ENCODE data around the gene PLTP. TPM values are rescaled to one million over a fixed set of nuclear protein-coding genes. Genes with fewer than 3 reads are reported as not detected.

The PLTP gene
- total and polyA plus RNA-seq, 2 of the 13 experiments (the other 11 are each of a cell fraction or from before 2014, with no cell fraction given), result 16.9 to 28.6 TPM

DNA sequence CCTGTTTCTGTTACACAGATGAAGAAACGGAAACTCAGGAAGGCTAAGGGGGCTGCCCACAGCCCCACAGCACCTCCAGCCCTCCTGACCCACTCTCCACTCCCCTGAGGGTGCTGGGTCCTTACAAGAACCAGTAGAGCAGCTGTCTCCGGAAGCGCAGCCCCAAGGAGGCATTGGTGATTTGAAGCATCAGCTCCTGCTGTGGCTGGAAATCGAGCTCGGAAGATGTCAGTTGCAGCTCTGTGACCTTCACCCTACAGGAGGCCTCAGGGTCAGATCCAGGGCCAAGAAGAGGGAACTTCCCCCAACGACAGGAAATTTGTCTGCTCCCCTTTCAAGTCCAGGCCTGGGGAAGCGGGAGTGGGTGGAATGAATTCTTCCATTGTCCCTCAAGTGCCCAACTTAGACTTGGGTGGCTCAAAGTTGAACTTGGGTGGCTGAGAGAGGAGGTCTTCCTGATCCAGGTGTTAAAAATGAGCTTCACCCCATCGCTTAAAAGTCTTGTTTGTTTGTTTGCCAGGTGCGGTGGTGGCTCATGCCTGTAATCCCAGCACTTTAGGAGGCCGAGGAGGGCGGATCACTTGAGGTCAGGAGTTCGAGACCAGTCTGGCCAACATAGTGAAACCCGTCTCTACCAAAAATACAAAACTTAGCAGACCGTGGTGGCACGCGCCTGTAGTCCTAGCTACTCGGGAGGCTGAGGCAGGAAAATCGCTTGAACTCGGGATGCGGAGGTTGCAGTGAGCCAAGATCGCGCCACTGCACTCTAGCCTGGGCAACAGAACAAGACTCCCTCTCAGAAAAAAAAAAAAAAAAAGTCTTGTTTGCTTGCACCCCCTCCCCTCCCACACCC is 1.9 kb downstream of the PLTP start (continued):
- TF ChIP-seq KDM2A (CRISPR knock-in tag; IDR thresholded peaks at IDR 0.05; ENCODE audit: borderline replicate concordance, low read depth), result no peak; the same call in 1 of the 2 replicates
- no peak for TF ChIP-seq E2F5 (CRISPR knock-in tag; conservative IDR thresholded peaks at IDR 0.05)
- no peak; the same call in 1 of the 2 replicates for TF ChIP-seq MIXL1 (CRISPR knock-in tag; IDR thresholded peaks at IDR 0.05)
- TF ChIP-seq ZNF512B (CRISPR knock-in tag; IDR thresholded peaks at IDR 0.05; ENCODE audit: borderline replicate concordance), result 0 out of 2 replicates have a peak, but pooled peaks have one; percentile 70
- TF ChIP-seq ZNF510 (CRISPR knock-in tag; IDR thresholded peaks at IDR 0.05; ENCODE audit: low read depth), result no peak; the same call in 1 of the 2 replicates
- TF ChIP-seq TCF7L2 (IDR thresholded peaks at IDR 0.05; ENCODE audit: low read depth, low read length), result no peak
- TF ChIP-seq SP5 (CRISPR knock-in tag; IDR thresholded peaks at IDR 0.05; ENCODE audit: borderline replicate concordance, low read depth), result no peak
- no peak for TF ChIP-seq ASH2L (IDR thresholded peaks at IDR 0.05; ENCODE audit: insufficient read length, low read depth, low read length)
- TF ChIP-seq ZKSCAN5 (CRISPR knock-in tag; IDR thresholded peaks at IDR 0.05), result no peak
- peak; percentile 96 for TF ChIP-seq RARA (CRISPR knock-in tag; IDR thresholded peaks at IDR 0.05)
- TF ChIP-seq, protein P1, sequence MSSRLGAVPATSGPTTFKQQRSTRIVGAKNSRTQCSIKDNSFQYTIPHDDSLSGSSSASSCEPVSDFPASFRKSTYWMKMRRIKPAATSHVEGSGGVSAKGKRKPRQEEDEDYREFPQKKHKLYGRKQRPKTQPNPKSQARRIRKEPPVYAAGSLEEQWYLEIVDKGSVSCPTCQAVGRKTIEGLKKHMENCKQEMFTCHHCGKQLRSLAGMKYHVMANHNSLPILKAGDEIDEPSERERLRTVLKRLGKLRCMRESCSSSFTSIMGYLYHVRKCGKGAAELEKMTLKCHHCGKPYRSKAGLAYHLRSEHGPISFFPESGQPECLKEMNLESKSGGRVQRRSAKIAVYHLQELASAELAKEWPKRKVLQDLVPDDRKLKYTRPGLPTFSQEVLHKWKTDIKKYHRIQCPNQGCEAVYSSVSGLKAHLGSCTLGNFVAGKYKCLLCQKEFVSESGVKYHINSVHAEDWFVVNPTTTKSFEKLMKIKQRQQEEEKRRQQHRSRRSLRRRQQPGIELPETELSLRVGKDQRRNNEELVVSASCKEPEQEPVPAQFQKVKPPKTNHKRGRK (CRISPR knock-in tag; IDR thresholded peaks at IDR 0.05), result no peak
- peak; percentile 44; the same call in 1 of the 2 replicates for TF ChIP-seq ZMYM3 (CRISPR knock-in tag; IDR thresholded peaks at IDR 0.05)
- TF ChIP-seq ATF7 (IDR thresholded peaks at IDR 0.05), result no peak
- no peak for TF ChIP-seq ATF7 (CRISPR knock-in tag; IDR thresholded peaks at IDR 0.05)
- no peak for TF ChIP-seq RAD51 (IDR thresholded peaks at IDR 0.05; ENCODE audit: borderline replicate concordance)
- TF ChIP-seq ZNF841 (CRISPR knock-in tag; IDR thresholded peaks at IDR 0.05; ENCODE audit: borderline replicate concordance), result no peak
- TF ChIP-seq GTF3A (CRISPR knock-in tag; conservative IDR thresholded peaks at IDR 0.05), result peak; percentile 51; the same call in 1 of the 2 replicates
- TF ChIP-seq, protein P2, sequence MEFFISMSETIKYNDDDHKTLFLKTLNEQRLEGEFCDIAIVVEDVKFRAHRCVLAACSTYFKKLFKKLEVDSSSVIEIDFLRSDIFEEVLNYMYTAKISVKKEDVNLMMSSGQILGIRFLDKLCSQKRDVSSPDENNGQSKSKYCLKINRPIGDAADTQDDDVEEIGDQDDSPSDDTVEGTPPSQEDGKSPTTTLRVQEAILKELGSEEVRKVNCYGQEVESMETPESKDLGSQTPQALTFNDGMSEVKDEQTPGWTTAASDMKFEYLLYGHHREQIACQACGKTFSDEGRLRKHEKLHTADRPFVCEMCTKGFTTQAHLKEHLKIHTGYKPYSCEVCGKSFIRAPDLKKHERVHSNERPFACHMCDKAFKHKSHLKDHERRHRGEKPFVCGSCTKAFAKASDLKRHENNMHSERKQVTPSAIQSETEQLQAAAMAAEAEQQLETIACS (CRISPR knock-in tag; IDR thresholded peaks at IDR 0.05), result no peak
- TF ChIP-seq ZNF660 (CRISPR knock-in tag; IDR thresholded peaks at IDR 0.05; ENCODE audit: borderline replicate concordance, low read depth), result no peak
- TF ChIP-seq FOXK2 (IDR thresholded peaks at IDR 0.05), result no peak
- TF ChIP-seq, protein P3, sequence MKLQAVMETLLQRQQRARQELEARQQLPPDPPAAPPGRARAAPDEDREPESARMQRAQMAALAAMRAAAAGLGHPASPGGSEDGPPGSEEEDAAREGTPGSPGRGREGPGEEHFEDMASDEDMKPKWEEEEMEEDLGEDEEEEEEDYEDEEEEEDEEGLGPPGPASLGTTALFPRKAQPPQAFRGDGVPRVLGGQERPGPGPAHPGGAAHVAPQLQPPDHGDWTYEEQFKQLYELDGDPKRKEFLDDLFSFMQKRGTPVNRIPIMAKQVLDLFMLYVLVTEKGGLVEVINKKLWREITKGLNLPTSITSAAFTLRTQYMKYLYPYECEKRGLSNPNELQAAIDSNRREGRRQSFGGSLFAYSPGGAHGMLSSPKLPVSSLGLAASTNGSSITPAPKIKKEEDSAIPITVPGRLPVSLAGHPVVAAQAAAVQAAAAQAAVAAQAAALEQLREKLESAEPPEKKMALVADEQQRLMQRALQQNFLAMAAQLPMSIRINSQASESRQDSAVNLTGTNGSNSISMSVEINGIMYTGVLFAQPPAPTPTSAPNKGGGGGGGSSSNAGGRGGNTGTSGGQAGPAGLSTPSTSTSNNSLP (IDR thresholded peaks at IDR 0.05; ENCODE audit: low read depth, low read length), result no peak
- TF ChIP-seq RARG (CRISPR knock-in tag; IDR thresholded peaks at IDR 0.05; ENCODE audit: low read depth), result no peak

Measured in HepG2 (cell line).